MM.1S (cell line): ENCODE results near the gene GARNL3.

ENCODE experiments used
- DNase-seq: peaks from one replicate; pipeline ENCODE4 v3.0.0-alpha.2; 2015
- H2AFZ ChIP-seq: fragments of 300-600 bp; sonication (generic); 2 replicates; pipeline ENCODE4 v1.6.0; 2016; ENCODE audit warnings: antibody characterized with exemption, low read length
- H3F3A ChIP-seq: fragments of 300-600 bp; sonication (generic); 2 replicates; pipeline ENCODE4 v1.6.1; 2016; ENCODE audit warnings: mild to moderate bottlenecking, antibody characterized with exemption, low read length, moderate library complexity, mixed read lengths; ENCODE audit not compliant: insufficient read depth
- H3K27ac ChIP-seq: fragments of 300-600 bp; sonication (generic); 2 replicates; pipeline ENCODE4 v1.5.1; 2016; ENCODE audit warnings: mild to moderate bottlenecking, low read length
- H3K27me3 ChIP-seq: fragments of 300-600 bp; sonication (generic); replicated peaks from 2 replicates; pipeline ENCODE4 v1.6.0; 2016; ENCODE audit warnings: low read length; ENCODE audit not compliant: insufficient read depth
- H3K36me3 ChIP-seq: fragments of 300-600 bp; sonication (generic); replicated peaks from 2 replicates; pipeline ENCODE4 v1.6.1; 2016; ENCODE audit warnings: mild to moderate bottlenecking, low read length, mixed read lengths; ENCODE audit not compliant: insufficient read depth
- H3K4me1 ChIP-seq: fragments of 300-600 bp; sonication (generic); 2 replicates; pipeline ENCODE4 v1.6.1; 2016; ENCODE audit warnings: low read length, mixed read lengths
- H3K4me2 ChIP-seq: fragments of 300-600 bp; sonication (generic); 2 replicates; pipeline ENCODE4 v1.6.0; 2016; ENCODE audit warnings: low read depth, low read length
- H3K4me3 ChIP-seq: fragments of 300-600 bp; sonication (generic); 2 replicates; pipeline ENCODE4 v1.5.1; 2016; ENCODE audit warnings: low read length, mixed read lengths
- H3K79me2 ChIP-seq: fragments of 300-600 bp; sonication (generic); 2 replicates; pipeline ENCODE4 v1.6.1; 2016; ENCODE audit warnings: mixed run types, low read length, mixed read lengths
- H3K9ac ChIP-seq: fragments of 300-600 bp; sonication (generic); 2 replicates; pipeline ENCODE4 v1.6.1; 2016; ENCODE audit warnings: low read length, mixed read lengths
- H3K9me2 ChIP-seq: fragments of 300-600 bp; sonication (generic); replicated peaks from 2 replicates; pipeline ENCODE4 v1.6.1; 2016; ENCODE audit warnings: mild to moderate bottlenecking, low read length, mixed read lengths; ENCODE audit not compliant: insufficient read depth
- H3K9me3 ChIP-seq: fragments of 300-600 bp; sonication (generic); replicated peaks from 2 replicates; pipeline ENCODE4 v1.6.1; 2016; ENCODE audit warnings: mild to moderate bottlenecking, low read length, mixed read lengths; ENCODE audit not compliant: insufficient read depth
- H4K20me1 ChIP-seq: fragments of 300-600 bp; sonication (generic); 2 replicates; pipeline ENCODE4 v1.6.1; 2016; ENCODE audit warnings: mild to moderate bottlenecking, low read length, moderate library complexity, mixed read lengths; ENCODE audit not compliant: insufficient read depth
- CTCF ChIP-seq: fragments of 300-600 bp; sonication (generic); IDR thresholded peaks from 2 replicates; pipeline ENCODE4 v1.5.1; 2016; ENCODE audit warnings: antibody characterized with exemption, low read length, mixed read lengths
- EZH2 ChIP-seq: fragments of 300-600 bp; sonication (generic); optimal IDR thresholded peaks from 2 replicates; pipeline ENCODE3; 2017; ENCODE audit warnings: low read depth, mild to moderate bottlenecking, antibody characterized with exemption, low read length, mixed read lengths
- EZH2phosphoT487 ChIP-seq: fragments of 300-600 bp; sonication (generic); IDR thresholded peaks from 2 replicates; pipeline ENCODE4 v1.6.1; 2018; ENCODE audit warnings: antibody characterized with exemption, low read length

The GARNL3 gene

DNA sequence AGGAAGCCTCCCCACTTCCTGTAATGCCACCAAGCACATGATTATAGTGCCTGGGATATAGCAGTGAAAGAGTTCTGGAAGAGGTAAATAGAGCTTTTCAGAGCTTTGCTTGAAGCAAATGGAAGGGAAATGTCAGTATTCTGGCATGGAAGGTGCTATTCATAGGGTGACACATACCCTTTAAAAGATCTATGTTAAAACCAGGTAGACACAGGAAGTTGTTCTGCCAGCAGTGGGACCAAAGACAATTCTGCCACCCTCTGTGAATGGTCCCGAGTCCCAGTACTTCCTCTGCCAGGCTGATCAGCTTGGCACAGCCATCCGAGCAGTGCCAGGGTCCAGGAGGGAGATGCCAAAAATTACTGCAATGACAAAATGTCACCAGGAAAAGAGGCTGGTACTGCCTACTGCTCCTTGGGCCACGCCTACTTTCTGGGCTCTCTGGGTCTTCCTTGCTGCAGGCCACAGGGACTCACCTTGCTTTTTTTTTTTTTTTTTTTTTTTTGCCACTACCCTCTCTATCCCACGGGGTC is 26.7 kb downstream of the GARNL3 start:
- no peaks in the 10 kb centered on the region for H4K20me1 ChIP-seq
- no peaks in the 10 kb centered on the region for H3K27me3 ChIP-seq

GRCh38 chr9:127292415-127292814 is 27.8 kb downstream of the GARNL3 start:
- TF ChIP-seq EZH2 = no peak
- no peak for TF ChIP-seq EZH2phosphoT487
- no peak for TF ChIP-seq CTCF
- H3K4me3 ChIP-seq = no peak overlapping the region
- no peaks in the 10 kb centered on the region for H3F3A ChIP-seq
- H3K4me1 ChIP-seq = no peaks in the 10 kb centered on the region
- no peak overlapping the region for H3K27ac ChIP-seq
- no peaks in the 10 kb centered on the region for H4K20me1 ChIP-seq
- no peaks in the 10 kb centered on the region for H3K9me3 ChIP-seq
- H2AFZ ChIP-seq = no peak overlapping the region
- H3K79me2 ChIP-seq = no peaks in the 10 kb centered on the region
- no peaks in the 10 kb centered on the region for H3K27me3 ChIP-seq
- no peaks in the 10 kb centered on the region for H3K9me2 ChIP-seq
- no peak for DNase-seq
- H3K9ac ChIP-seq = no peak overlapping the region
- no peaks in the 10 kb centered on the region for H3K36me3 ChIP-seq
- no peak overlapping the region for H3K4me2 ChIP-seq

More for the DNA sequence above, 26.7 kb downstream of the GARNL3 start:
- no peaks in the 10 kb centered on the region for H3K36me3 ChIP-seq
- H3K9ac ChIP-seq = no peak overlapping the region
- no peak overlapping the region for H3K27ac ChIP-seq
- H3F3A ChIP-seq = no peaks in the 10 kb centered on the region
- H3K79me2 ChIP-seq = no peaks in the 10 kb centered on the region
- no peaks in the 10 kb centered on the region for H3K9me3 ChIP-seq
- TF ChIP-seq EZH2phosphoT487 (no peak), CTCF (no peak), EZH2 (no peak)
- no peak overlapping the region for H3K4me3 ChIP-seq
- H3K9me2 ChIP-seq = no peaks in the 10 kb centered on the region
- no peak for DNase-seq
- H2AFZ ChIP-seq = no peak overlapping the region
- H3K4me2 ChIP-seq = no peak overlapping the region
- H3K4me1 ChIP-seq = no peaks in the 10 kb centered on the region

DNA sequence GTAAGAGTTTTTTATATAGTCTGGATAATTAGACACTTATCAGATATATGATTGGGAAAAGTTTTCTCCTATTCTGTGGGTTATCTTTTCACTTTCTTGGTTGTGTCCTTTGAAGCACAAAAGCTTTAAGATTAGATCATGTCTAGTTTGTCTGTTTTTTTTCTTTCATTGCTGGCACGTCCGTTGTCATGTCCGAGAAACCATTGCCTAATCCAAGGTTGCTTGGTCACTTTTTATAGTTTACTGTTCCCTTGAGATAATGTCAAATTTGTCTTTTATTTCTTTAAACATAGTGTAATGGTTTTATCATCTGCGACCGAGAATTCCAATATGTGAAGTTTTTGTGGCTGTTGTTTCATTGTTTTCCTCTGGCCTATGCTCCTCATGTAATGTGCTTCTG is 28.8 kb downstream of the GARNL3 start:
- H3K27ac ChIP-seq = no peak overlapping the region
- H3K9me3 ChIP-seq = no peaks in the 10 kb centered on the region
- H3K36me3 ChIP-seq = no peaks in the 10 kb centered on the region
- no peak overlapping the region for H2AFZ ChIP-seq
- H3K27me3 ChIP-seq = no peaks in the 10 kb centered on the region
- H3K4me3 ChIP-seq = no peak overlapping the region
- H3K4me1 ChIP-seq = no peaks in the 10 kb centered on the region
- H3K4me2 ChIP-seq = no peak overlapping the region
- no peaks in the 10 kb centered on the region for H3K79me2 ChIP-seq
- no peak for TF ChIP-seq CTCF
- no peak for TF ChIP-seq EZH2phosphoT487
- no peak for TF ChIP-seq EZH2
- no peaks in the 10 kb centered on the region for H4K20me1 ChIP-seq
- no peaks in the 10 kb centered on the region for H3K9me2 ChIP-seq
- H3K9ac ChIP-seq = no peak overlapping the region
- DNase-seq = no peak
- H3F3A ChIP-seq = no peaks in the 10 kb centered on the region
